A673 (cell line): Measurements from ENCODE around the gene SIRPG. TPM values are rescaled to one million over a fixed set of nuclear protein-coding genes. Genes with fewer than 3 reads are reported as not detected.

Experiments used
- BruUV-seq: library from RNA; stranded (reverse); fragments of 400-500 nt; replicated peaks from 2 replicates; lab custom pipeline; 2021; lab: Mats Ljungman, UMichigan
- CTCF ChIA-PET: fragments of 300-600 bp; sonication (Branson Sonifier 250); formaldehyde crosslinking; loops from one replicate; lab custom pipeline; 2022; ENCODE audit warnings: antibody characterized with exemption; lab: Charles Lee
- POLR2A ChIA-PET: fragments of 300-600 bp; sonication (Branson Sonifier 250); formaldehyde crosslinking; loops from one replicate; lab custom pipeline; 2022; ENCODE audit warnings: antibody characterized with exemption; ENCODE audit not compliant: low non-redundant PET; lab: Charles Lee
- DNase-seq: peaks from one replicate; pipeline ENCODE4 v3.0.0-alpha.2; 2015; ENCODE audit warnings: low spot score
- H3K27ac ChIP-seq: fragments of 200-600 bp; sonication (generic); 2 replicates; pipeline ENCODE4 v1.5.1; 2016; ENCODE audit warnings: mixed run types, low read depth, mild to moderate bottlenecking, mixed read lengths, antibody characterized with exemption, low read length; ENCODE audit not compliant: poor library complexity, severe bottlenecking
- H3K27me3 ChIP-seq: fragments of 200-600 bp; sonication (generic); replicated peaks from 2 replicates; pipeline ENCODE4 v1.6.1; 2017; ENCODE audit warnings: mixed run types, low read depth, mild to moderate bottlenecking, mixed read lengths, antibody characterized with exemption, low read length; ENCODE audit not compliant: insufficient read depth, poor library complexity
- H3K36me3 ChIP-seq: fragments of 200-600 bp; sonication (generic); 2 replicates; pipeline ENCODE4 v1.6.1; 2016; ENCODE audit warnings: mixed run types, mild to moderate bottlenecking, mixed read lengths, antibody characterized with exemption, low read length; ENCODE audit not compliant: insufficient read depth, poor library complexity, severe bottlenecking
- H3K4me1 ChIP-seq: fragments of 200-600 bp; sonication (generic); 2 replicates; pipeline ENCODE4 v1.6.1; 2017; ENCODE audit warnings: mixed run types, mild to moderate bottlenecking, mixed read lengths, antibody characterized with exemption, low read length; ENCODE audit not compliant: insufficient read depth, poor library complexity, severe bottlenecking
- H3K4me3 ChIP-seq: fragments of 200-600 bp; sonication (generic); 2 replicates; pipeline ENCODE4 v1.5.1; 2016; ENCODE audit warnings: low read depth, mixed run types, mild to moderate bottlenecking, mixed read lengths, low read length; ENCODE audit not compliant: poor library complexity, severe bottlenecking
- H3K9me3 ChIP-seq: fragments of 200-600 bp; sonication (generic); 2 replicates; pipeline ENCODE4 v1.6.1; 2016; ENCODE audit warnings: mixed run types, low read depth, mild to moderate bottlenecking, mixed read lengths, antibody characterized with exemption, low read length; ENCODE audit not compliant: poor library complexity, severe bottlenecking
- CTCF ChIP-seq: fragments of 300-800, 200-600 bp; sonication (generic); conservative IDR thresholded peaks from 2 replicates; pipeline ENCODE4 v1.5.1; 2017; ENCODE audit warnings: low read depth, mild to moderate bottlenecking, antibody characterized with exemption, low read length, moderate library complexity, mixed read lengths
- EZH2 ChIP-seq: fragments of 200-600 bp; sonication (generic); IDR thresholded peaks from 2 replicates; pipeline ENCODE4 v1.6.1; 2017; ENCODE audit warnings: borderline replicate concordance, low read depth, mild to moderate bottlenecking, mixed read lengths, antibody characterized with exemption, low read length; ENCODE audit not compliant: poor library complexity, severe bottlenecking
- intact Hi-C: fragments of 100-400 bp; cut with micrococcal nuclease; formaldehyde crosslinking; loops from one replicate; pipeline ENCODE4 v1.10.0; 2022; ENCODE audit not compliant: unreplicated experiment
- total RNA-seq: library from RNA; stranded (reverse); gene quantifications from 2 replicates; pipeline ENCODE4 v1.2.3, GENCODE V29; 2021

Gene SIRPG
- total RNA-seq, 1 experiment from 2014 or later, result not detected

GRCh38 chr20:1666802-1667201, 9.2 kb upstream of the SIRPG start:
- intact Hi-C loops, result no loop called here
- Histone ChIP-seq H3K27me3 (no peaks in the 10 kb centered on the region), H3K4me3 (no peak overlapping the region), H3K27ac (no peak overlapping the region), H3K36me3 (no peaks in the 10 kb centered on the region), H3K4me1 (peaks cover 4% of the 10 kb centered on the region), H3K9me3 (no peaks in the 10 kb centered on the region)
- CTCF ChIA-PET, result no interaction called here
- BruUV-seq, result no TSS peak
- no peak for DNase-seq
- POLR2A ChIA-PET, result no interaction called here
- no peak for TF ChIP-seq EZH2
- TF ChIP-seq CTCF, result no peak

DNA sequence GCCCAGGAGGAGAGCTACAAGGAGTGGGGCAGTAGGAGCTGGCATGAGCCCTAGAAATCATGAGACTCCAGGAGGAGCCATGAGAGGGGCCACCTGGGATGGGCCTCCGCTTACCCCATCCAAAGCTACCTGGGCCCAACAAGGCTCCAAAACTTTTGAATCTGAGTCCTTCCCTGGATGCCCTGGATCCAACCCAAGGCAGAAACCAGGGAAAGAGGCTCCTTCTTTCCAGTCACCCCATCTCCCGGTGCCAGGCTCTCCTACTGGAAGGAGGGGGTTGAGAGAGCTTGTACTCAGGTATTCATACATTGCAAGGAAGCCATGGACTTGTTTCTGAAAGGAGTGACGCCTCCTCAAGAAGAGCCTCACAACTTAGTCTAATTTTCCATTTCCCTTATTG, 7.8 kb upstream of the SIRPG start:
- Histone ChIP-seq H3K27me3 (no peaks in the 10 kb centered on the region), H3K36me3 (no peaks in the 10 kb centered on the region), H3K4me1 (peaks cover 4% of the 10 kb centered on the region), H3K27ac (no peak overlapping the region), H3K4me3 (no peak overlapping the region), H3K9me3 (no peaks in the 10 kb centered on the region)
- DNase-seq, result no peak
- ChIA-PET POLR2A (no interaction called here), CTCF (no interaction called here)
- intact Hi-C loops, result no loop called here
- TF ChIP-seq CTCF (no peak), EZH2 (no peak)
- BruUV-seq, result no TSS peak

DNA sequence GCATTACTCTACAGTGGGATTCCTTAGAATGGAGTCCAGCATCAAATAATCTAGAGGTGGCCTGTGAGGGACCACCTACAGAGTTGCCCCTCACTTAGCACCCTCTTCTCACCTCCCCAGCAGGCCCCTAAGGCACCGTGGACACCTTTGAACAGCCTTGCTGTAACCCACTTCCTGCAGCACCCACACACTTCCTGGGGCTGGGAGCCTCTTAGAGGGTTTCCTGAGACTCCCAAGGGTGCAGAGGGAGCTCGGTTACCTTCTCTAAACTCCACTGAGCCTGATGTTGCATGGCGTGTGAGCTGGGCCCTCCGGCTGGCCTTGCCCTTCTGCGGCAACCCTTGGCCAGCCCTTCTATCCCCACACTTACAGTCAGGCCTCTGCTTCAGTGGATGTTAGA, 7.3 kb upstream of the SIRPG start:
- H3K27ac ChIP-seq, result no peak overlapping the region
- peaks cover 4% of the 10 kb centered on the region for H3K4me1 ChIP-seq
- no peak overlapping the region for H3K4me3 ChIP-seq
- H3K36me3 ChIP-seq, result no peaks in the 10 kb centered on the region
- ChIA-PET POLR2A (no interaction called here), CTCF (no interaction called here)
- no TSS peak for BruUV-seq
- no peak for DNase-seq
- H3K9me3 ChIP-seq, result no peaks in the 10 kb centered on the region
- no peak for TF ChIP-seq EZH2
- no peak for TF ChIP-seq CTCF
- no peaks in the 10 kb centered on the region for H3K27me3 ChIP-seq
- intact Hi-C loops, result no loop called here
